OCI-LY1 (cell line): ENCODE results near the gene TCEA3.

Experiments used
- EZH2 ChIP-seq: fragments of 200-600 bp; sonication (generic), shearing (Covaris generic); IDR thresholded peaks from 2 replicates; pipeline ENCODE4 v1.8.0; 2017; ENCODE audit warnings: borderline replicate concordance, mixed run types, mild to moderate bottlenecking, antibody characterized with exemption, low read length, moderate library complexity, mixed read lengths
- TF ChIP-seq, protein P1 (sequence below): fragments of 200-600 bp; sonication (generic), shearing (Covaris generic); IDR thresholded peaks from 2 replicates; pipeline ENCODE4 v1.5.1; 2017; ENCODE audit warnings: mild to moderate bottlenecking, antibody characterized with exemption, low read length, moderate library complexity, mixed read lengths

DNA sequence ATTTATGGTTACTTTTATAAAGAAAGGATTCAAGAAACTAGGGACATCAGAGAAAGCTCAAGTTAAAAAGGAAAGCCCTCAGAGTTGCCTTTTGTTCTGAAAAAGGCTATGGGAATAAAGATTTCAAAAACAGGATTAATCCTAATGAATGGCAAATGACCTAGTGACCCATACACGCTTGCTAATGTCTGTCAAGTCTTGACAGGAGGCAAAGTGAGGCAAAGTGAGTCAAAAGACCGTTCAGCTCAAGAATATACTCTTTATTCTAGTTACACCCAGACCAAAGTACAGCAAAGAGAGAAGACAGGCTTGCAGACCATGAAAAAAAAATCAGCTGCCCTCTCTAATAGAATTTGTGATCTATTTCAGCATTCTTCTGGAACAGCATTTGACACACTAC is 58.4 kb downstream of the TCEA3 start:
- TF ChIP-seq EZH2, result no peak
- TF ChIP-seq, protein P1, sequence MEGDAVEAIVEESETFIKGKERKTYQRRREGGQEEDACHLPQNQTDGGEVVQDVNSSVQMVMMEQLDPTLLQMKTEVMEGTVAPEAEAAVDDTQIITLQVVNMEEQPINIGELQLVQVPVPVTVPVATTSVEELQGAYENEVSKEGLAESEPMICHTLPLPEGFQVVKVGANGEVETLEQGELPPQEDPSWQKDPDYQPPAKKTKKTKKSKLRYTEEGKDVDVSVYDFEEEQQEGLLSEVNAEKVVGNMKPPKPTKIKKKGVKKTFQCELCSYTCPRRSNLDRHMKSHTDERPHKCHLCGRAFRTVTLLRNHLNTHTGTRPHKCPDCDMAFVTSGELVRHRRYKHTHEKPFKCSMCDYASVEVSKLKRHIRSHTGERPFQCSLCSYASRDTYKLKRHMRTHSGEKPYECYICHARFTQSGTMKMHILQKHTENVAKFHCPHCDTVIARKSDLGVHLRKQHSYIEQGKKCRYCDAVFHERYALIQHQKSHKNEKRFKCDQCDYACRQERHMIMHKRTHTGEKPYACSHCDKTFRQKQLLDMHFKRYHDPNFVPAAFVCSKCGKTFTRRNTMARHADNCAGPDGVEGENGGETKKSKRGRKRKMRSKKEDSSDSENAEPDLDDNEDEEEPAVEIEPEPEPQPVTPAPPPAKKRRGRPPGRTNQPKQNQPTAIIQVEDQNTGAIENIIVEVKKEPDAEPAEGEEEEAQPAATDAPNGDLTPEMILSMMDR, result no peak
